GM12878 (cell line): ENCODE measurements around the gene C10orf67. TPM values are rescaled to one million over a fixed set of nuclear protein-coding genes. Genes with fewer than 3 reads are reported as not detected.

Source experiments
- ATAC-seq: fragments of 200-7000 bp; cut with Tn5 transposase; 3 replicates; pipeline ENCODE4 v1.9.1; 2020; ENCODE audit warnings: mild to moderate bottlenecking, moderate library complexity
- BruUV-seq: library from RNA; stranded (reverse); fragments of 400-500 nt; replicated peaks from 2 replicates; lab custom pipeline; 2021; lab: Mats Ljungman, UMichigan
- CTCF ChIA-PET: fragments of 300-600 bp; sonication (Branson Sonifier 250); formaldehyde crosslinking; extraction: SDS; loops from one replicate; lab custom pipeline; 2021; ENCODE audit warnings: inconsistent platforms; lab: Yijun Ruan, JAX
- POLR2A ChIA-PET: fragments of 350-600 bp; formaldehyde crosslinking; extraction: SDS; loops from one replicate; lab custom pipeline; 2021; ENCODE audit warnings: inconsistent platforms; lab: Charles Lee
- RAD21 ChIA-PET: fragments of 300-600 bp; sonication (Branson Sonifier 250); formaldehyde crosslinking; loops from one replicate; lab custom pipeline; 2023; ENCODE audit warnings: antibody characterized with exemption; ENCODE audit not compliant: unreplicated experiment; lab: Charles Lee
- SMC1A ChIA-PET: fragments of 300-600 bp; sonication (Branson Sonifier 250); formaldehyde crosslinking; loops from one replicate; lab custom pipeline; 2023; ENCODE audit not compliant: unreplicated experiment, uncharacterized antibody; lab: Charles Lee
- DNase-seq: peaks from one replicate; pipeline ENCODE4 v3.0.0-alpha.2; 2011; ENCODE audit warnings: low read depth, low spot score
- FAIRE-seq: peaks from 3 replicates; lab custom pipeline; 2011; peaks lifted over from hg19 to GRCh38; lab: Jason Lieb, UNC
- H2AFZ ChIP-seq: 2 replicates; pipeline ENCODE4 v1.6.0; 2011; ENCODE audit warnings: low read depth, low read length, control low read depth; ENCODE audit not compliant: control insufficient read depth
- H3K27ac ChIP-seq: 2 replicates; pipeline ENCODE4 v1.5.1; 2011; ENCODE audit warnings: control low read depth; ENCODE audit not compliant: control insufficient read depth, insufficient read depth
- H3K27me3 ChIP-seq, 2 experiments: replicated peaks in 1 of 2; 2 replicates each; pipeline versions ENCODE4 v1.6.0 to v1.6.1; 2011; ENCODE audit warnings: low read length in 1 of 2; ENCODE audit not compliant: control insufficient read depth in 2 of 2, insufficient read depth in 2 of 2
- H3K36me3 ChIP-seq, 2 experiments: 2 replicates each; pipeline ENCODE4 v1.5.1; 2011; ENCODE audit warnings: low read length in 1 of 2; ENCODE audit not compliant: control insufficient read depth in 2 of 2, insufficient read depth in 2 of 2
- H3K4me1 ChIP-seq: 2 replicates; pipeline ENCODE4 v1.6.1; 2011; ENCODE audit warnings: mild to moderate bottlenecking, low read length, moderate library complexity, mixed read lengths; ENCODE audit not compliant: control insufficient read depth, insufficient read depth
- H3K4me2 ChIP-seq: 2 replicates; pipeline ENCODE4 v1.6.0; 2011; ENCODE audit warnings: control low read depth; ENCODE audit not compliant: control insufficient read depth, insufficient read depth
- H3K4me3 ChIP-seq: fragments of 200-600 bp; sonication (generic); 2 replicates; pipeline ENCODE4 v1.5.1; 2016
- H3K79me2 ChIP-seq: 2 replicates; pipeline ENCODE4 v1.6.0; 2011; ENCODE audit warnings: low read length; ENCODE audit not compliant: control insufficient read depth, insufficient read depth
- H3K9ac ChIP-seq: 2 replicates; pipeline ENCODE4 v1.8.0; 2011; ENCODE audit warnings: low read length, control low read depth, mixed read lengths; ENCODE audit not compliant: control insufficient read depth, insufficient read depth
- H3K9me3 ChIP-seq: replicated peaks from 3 replicates; pipeline ENCODE4 v1.5.1; 2011; ENCODE audit warnings: mild to moderate bottlenecking, low read length; ENCODE audit not compliant: control insufficient read depth, insufficient read depth
- H4K20me1 ChIP-seq: 2 replicates; pipeline ENCODE4 v1.6.0; 2011; ENCODE audit not compliant: control insufficient read depth, insufficient read depth
- ASH2L ChIP-seq: fragments of 300-600, 200-600 bp; sonication (generic); IDR thresholded peaks from 2 replicates; pipeline ENCODE4 v1.6.1; 2017; ENCODE audit warnings: low read depth, mild to moderate bottlenecking, borderline replicate concordance
- CBX3 ChIP-seq: fragments of 200-600 bp; sonication (generic); IDR thresholded peaks from 2 replicates; pipeline ENCODE4 v1.6.1; 2016; ENCODE audit warnings: low read depth, borderline replicate concordance
- CHD1 ChIP-seq: IDR thresholded peaks from 2 replicates; pipeline ENCODE4 v1.6.1; 2012; ENCODE audit warnings: low read depth, low read length, improper control_type of control experiment
- CHD4 ChIP-seq: fragments of 200-600 bp; sonication (generic); IDR thresholded peaks from 2 replicates; pipeline ENCODE4 v1.6.1; 2016; ENCODE audit warnings: mild to moderate bottlenecking
- ELK1 ChIP-seq: IDR thresholded peaks from 2 replicates; pipeline ENCODE4 v1.6.1; 2012; ENCODE audit warnings: low read depth, low read length, improper control_type of control experiment
- ETV6 ChIP-seq, 2 experiments: fragments of 450-650 bp in 1 of 2; IDR thresholded peaks in 1 of 2; conservative IDR thresholded peaks in 1 of 2; 2 replicates each; pipeline ENCODE4 v1.6.1; 2014; ENCODE audit warnings: antibody characterized with exemption in 1 of 2, borderline replicate concordance in 1 of 2, low read depth in 1 of 2, mild to moderate bottlenecking in 1 of 2, moderate library complexity in 1 of 2
- JUNB ChIP-seq: IDR thresholded peaks from 2 replicates; pipeline ENCODE4 v1.6.1; 2016; ENCODE audit warnings: antibody characterized with exemption, mild to moderate bottlenecking
- MTA3 ChIP-seq: IDR thresholded peaks from 2 replicates; pipeline ENCODE4 v1.6.1; 2012; ENCODE audit warnings: low read length, inconsistent platforms, borderline replicate concordance
- NFXL1 ChIP-seq: fragments of 450-650 bp; IDR thresholded peaks from 2 replicates; pipeline ENCODE4 v1.6.1; 2017; ENCODE audit warnings: antibody characterized with exemption, mild to moderate bottlenecking, borderline replicate concordance
- NR2C2 ChIP-seq: IDR thresholded peaks from 2 replicates; pipeline ENCODE4 v1.6.1; 2011; ENCODE audit warnings: borderline replicate concordance, low read depth; ENCODE audit not compliant: control insufficient read depth, insufficient read length
- SMAD1 ChIP-seq: fragments of 450-650 bp; IDR thresholded peaks from 2 replicates; pipeline ENCODE4 v1.6.1; 2018; ENCODE audit warnings: mild to moderate bottlenecking, low read depth; ENCODE audit not compliant: partially characterized antibody
- SMC3 ChIP-seq: IDR thresholded peaks from 2 replicates; pipeline ENCODE4 v1.6.1; 2011; ENCODE audit warnings: low read length, improper control_type of control experiment, borderline replicate concordance
- SP1 ChIP-seq: IDR thresholded peaks from one replicate; pipeline ENCODE4 v1.6.1; 2011; ENCODE audit warnings: low read depth, low read length
- STAT1 ChIP-seq: fragments of 450-650 bp; conservative IDR thresholded peaks from 2 replicates; pipeline ENCODE4 v1.6.1; 2014; ENCODE audit warnings: antibody characterized with exemption, mild to moderate bottlenecking
- ZBTB33 ChIP-seq: fragments of 450-650 bp; IDR thresholded peaks from 2 replicates; pipeline ENCODE4 v1.6.1; 2017; ENCODE audit warnings: mild to moderate bottlenecking
- WGBS: methylation state at CpG from one replicate; pipeline ENCODE4 v1.1.6; 2016; ENCODE audit warnings: low lambda C conversion rate; ENCODE audit not compliant: insufficient replicate concordance, insufficient coverage; ENCODE audit errors: missing lambda C conversion rate; 5-methylcytosine and 5-hydroxymethylcytosine counted together
- in situ Hi-C: fragments of 300-500 bp; cut with MboI; formaldehyde crosslinking; loops from 9 replicates; pipeline ENCODE4 v1.14.3; 2018; ENCODE audit warnings: mixed read lengths
- intact Hi-C: fragments of 100-400 bp; cut with micrococcal nuclease; formaldehyde crosslinking; loops from one replicate; pipeline ENCODE4 v1.14.2; 2022; ENCODE audit not compliant: unreplicated experiment
- polyA plus RNA-seq, 11 experiments: library from polyadenylated mRNA; depleted of rRNA in 4 of 11; unstranded in 6 of 11; stranded (reverse) in 5 of 11; fragments of >200 nt; fragmentation: Nextera tagmentation in 4 of 11; fragmentation: Illumina TruSeq in 1 of 11; extraction: Ambion mirVana in 4 of 11; extraction: Trizol in 1 of 11; gene quantifications; 1 replicate in 1 of 11; 2 replicates in 10 of 11; pipeline versions ENCODE4 v1.2.1 to v1.2.3, GENCODE V29; 2011 to 2016; ENCODE audit warnings: inconsistent platforms in 2 of 11, missing spikeins in 2 of 11, low read depth in 1 of 11
- total RNA-seq, 4 experiments: library from RNA; depleted of rRNA in 3 of 4; stranded (reverse); fragments of >200 nt in 3 of 4; fragmentation: Illumina TruSeq in 1 of 4; extraction: Trizol in 1 of 4; gene quantifications; 2 replicates each; pipeline versions ENCODE4 v1.2.1 to v1.2.3, GENCODE V29; 2013 to 2021

Gene C10orf67
- total and polyA plus RNA-seq, 10 of the 15 experiments (the other 5 are each of a cell fraction or from before 2014, with no cell fraction given), result 0.06 TPM; not detected in 9

GRCh38 chr10:23373156-23373555 is 28.6 kb upstream of the C10orf67 start (continued):
- TF ChIP-seq SMC3 (no peak), ETV6 (conservative IDR thresholded peaks at IDR 0.05 in 1 of 2, IDR thresholded peaks at IDR 0.05 in 1 of 2; ENCODE audit: borderline replicate concordance in 1 of 2, low read depth in 1 of 2) (no peak), STAT1 (no peak)

GRCh38 chr10:23371073-23371472 is 26.5 kb upstream of the C10orf67 start:
- CTCF ChIA-PET, result no interaction called here
- no TSS peak for BruUV-seq
- no peaks in the 10 kb centered on the region for H3K9me3 ChIP-seq
- in situ Hi-C loops, result no loop called here
- H3K79me2 ChIP-seq, result no peaks in the 10 kb centered on the region
- FAIRE-seq, result no peak
- H3K4me2 ChIP-seq, result no peak overlapping the region
- no peak for TF ChIP-seq MTA3
- TF ChIP-seq, all 136 proteins: peak for 0
- ATAC-seq, result 0 out of 3 replicates have a peak, but pooled peaks have one; percentile 16
- Histone ChIP-seq H3K4me3 (no peak overlapping the region), H2AFZ (no peak overlapping the region), H3K36me3 (no peaks in the 10 kb centered on the region), H4K20me1 (no peaks in the 10 kb centered on the region), H3K27me3 (no peaks in the 10 kb centered on the region), H3K4me1 (peaks cover 13% of the 10 kb centered on the region), H3K9ac (no peak overlapping the region), H3K27ac (no peak overlapping the region)
- intact Hi-C loops, result no loop called here
- ChIA-PET RAD21 (no interaction called here), POLR2A (no interaction called here), SMC1A (no interaction called here)
- DNase-seq, result no peak
- WGBS, result 0% methylated on average over 1 of the region's 1 CpG

GRCh38 chr10:23370106-23370505 is 25.5 kb upstream of the C10orf67 start:
- Histone ChIP-seq H4K20me1 (no peaks in the 10 kb centered on the region), H3K4me2 (no peak overlapping the region), H3K9ac (no peak overlapping the region), H3K9me3 (no peaks in the 10 kb centered on the region), H3K36me3 (no peaks in the 10 kb centered on the region), H3K27ac (no peak overlapping the region), H3K27me3 (no peaks in the 10 kb centered on the region), H3K79me2 (no peaks in the 10 kb centered on the region), H2AFZ (no peak overlapping the region), H3K4me1 (peaks cover 13% of the 10 kb centered on the region), H3K4me3 (no peak overlapping the region)
- no TSS peak for BruUV-seq
- no peak for FAIRE-seq
- POLR2A ChIA-PET, result no interaction called here
- no peak for ATAC-seq
- no peak for DNase-seq
- WGBS, result 53% methylated on average over 3 of the region's 3 CpGs
- CTCF ChIA-PET, result interaction anchor here (1.0 kb wide), 1 partner anchor 74 kb away, joined by 3 read pairs; no protein-coding TSS in a partner anchor
- in situ Hi-C loops, result no loop called here
- SMC1A ChIA-PET, result no interaction called here
- RAD21 ChIA-PET, result no interaction called here
- intact Hi-C loops, result no loop called here
- TF ChIP-seq NFXL1 (no peak), CBX3 (no peak), JUNB (no peak), ASH2L (no peak), CHD1 (no peak), NR2C2 (no peak), SP1 (no peak), ZBTB33 (no peak), CHD4 (no peak), SMAD1 (no peak), ELK1 (no peak)
